Stomach (tissue), 4 donors: ENCODE data around the gene RBBP8NL.

Experiments used
- POLR2A ChIP-seq, 4 donors: fragments of 450-650 bp; IDR thresholded peaks; one replicate each; pipeline ENCODE4 v1.6.1; 2016; ENCODE audit warnings: antibody characterized with exemption in 4 of 4, control low read depth in 2 of 4, mild to moderate bottlenecking in 1 of 4, moderate library complexity in 1 of 4
- POLR2AphosphoS5 ChIP-seq, 3 donors: sonication (generic); formaldehyde crosslinking; IDR thresholded peaks; one replicate each; pipeline ENCODE4 v1.6.1; 2016; ENCODE audit warnings: antibody characterized with exemption in 3 of 3
- TF ChIP-seq, protein P1 (sequence below), 7 experiments: fragments of 450-650 bp in 4 of 7; fragments of 200-600 bp in 3 of 7; sonication (generic) in 3 of 7; IDR thresholded peaks; one replicate each; pipeline ENCODE4 v1.5.1; 2016 to 2019; ENCODE audit warnings: antibody characterized with exemption in 7 of 7, control low read depth in 2 of 7, mild to moderate bottlenecking in 1 of 7

- TF ChIP-seq, protein P1, sequence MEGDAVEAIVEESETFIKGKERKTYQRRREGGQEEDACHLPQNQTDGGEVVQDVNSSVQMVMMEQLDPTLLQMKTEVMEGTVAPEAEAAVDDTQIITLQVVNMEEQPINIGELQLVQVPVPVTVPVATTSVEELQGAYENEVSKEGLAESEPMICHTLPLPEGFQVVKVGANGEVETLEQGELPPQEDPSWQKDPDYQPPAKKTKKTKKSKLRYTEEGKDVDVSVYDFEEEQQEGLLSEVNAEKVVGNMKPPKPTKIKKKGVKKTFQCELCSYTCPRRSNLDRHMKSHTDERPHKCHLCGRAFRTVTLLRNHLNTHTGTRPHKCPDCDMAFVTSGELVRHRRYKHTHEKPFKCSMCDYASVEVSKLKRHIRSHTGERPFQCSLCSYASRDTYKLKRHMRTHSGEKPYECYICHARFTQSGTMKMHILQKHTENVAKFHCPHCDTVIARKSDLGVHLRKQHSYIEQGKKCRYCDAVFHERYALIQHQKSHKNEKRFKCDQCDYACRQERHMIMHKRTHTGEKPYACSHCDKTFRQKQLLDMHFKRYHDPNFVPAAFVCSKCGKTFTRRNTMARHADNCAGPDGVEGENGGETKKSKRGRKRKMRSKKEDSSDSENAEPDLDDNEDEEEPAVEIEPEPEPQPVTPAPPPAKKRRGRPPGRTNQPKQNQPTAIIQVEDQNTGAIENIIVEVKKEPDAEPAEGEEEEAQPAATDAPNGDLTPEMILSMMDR (IDR thresholded peaks at IDR 0.05) = no peak
- TF ChIP-seq POLR2A (IDR thresholded peaks at IDR 0.05) = no peak
- TF ChIP-seq POLR2AphosphoS5 (IDR thresholded peaks at IDR 0.05) = no peak
These were observed 61.4 kb downstream of the RBBP8NL start for GRCh38 chr20:62365814-62366369.
